Heart right ventricle (tissue), 16 donors: ENCODE data around the gene SRPRB. TPM values are rescaled to one million over a fixed set of nuclear protein-coding genes. Genes with fewer than 3 reads are reported as not detected.

ENCODE experiments used
- ATAC-seq, 8 donors: fragments of 200-7000 bp; cut with Tn5 transposase; one replicate each; pipeline ENCODE4 v1.9.1; 2020; ENCODE audit warnings: mild to moderate bottlenecking in 8 of 8, moderate library complexity in 8 of 8, moderate number of reproducible peaks in 1 of 8
- DNase-seq, 2 donors: peaks; one replicate each; pipeline ENCODE4 v3.0.0-alpha.2; 2020
- H3K27ac ChIP-seq, 10 donors: fragments of 200-600 bp; sonication (generic) in 2 of 10; one replicate each; pipeline versions ENCODE4 v1.5.0 to v1.8.0; 2020 to 2022; ENCODE audit warnings: mild to moderate bottlenecking in 3 of 10
- H3K27me3 ChIP-seq, 7 donors: fragments of 200-600 bp; one replicate each; pipeline ENCODE4 v1.8.0; 2021 to 2022; ENCODE audit warnings: mild to moderate bottlenecking in 2 of 7
- H3K36me3 ChIP-seq, 9 donors: fragments of 200-600 bp; sonication (generic) in 1 of 9; one replicate each; pipeline versions ENCODE4 v1.5.0 to v1.8.0; 2020 to 2022; ENCODE audit warnings: mild to moderate bottlenecking in 2 of 9
- H3K4me1 ChIP-seq, 9 donors: fragments of 200-600 bp; sonication (generic) in 1 of 9; one replicate each; pipeline versions ENCODE4 v1.5.0 to v1.8.0; 2020 to 2022; ENCODE audit warnings: mild to moderate bottlenecking in 4 of 9
- H3K4me3 ChIP-seq, 10 donors: fragments of 200-600 bp; sonication (generic) in 2 of 10; one replicate each; pipeline versions ENCODE4 v1.5.0 to v1.8.0; 2020 to 2022; ENCODE audit warnings: mild to moderate bottlenecking in 7 of 10, moderate library complexity in 2 of 10
- H3K9me3 ChIP-seq, 11 donors: fragments of 200-600 bp in 10 of 11; sonication (generic) in 2 of 11; one replicate each; pipeline versions ENCODE4 v1.5.0 to v1.8.0; 2013 to 2022; ENCODE audit warnings: mild to moderate bottlenecking in 2 of 11, control low read depth in 1 of 11, moderate library complexity in 1 of 11
- CTCF ChIP-seq, 9 donors: fragments of 200-600 bp; sonication (generic) in 2 of 9; IDR thresholded peaks; one replicate each; pipeline versions ENCODE4 v1.5.0 to v1.8.0; 2021 to 2022; ENCODE audit warnings: antibody characterized with exemption in 9 of 9, mild to moderate bottlenecking in 5 of 9, moderate library complexity in 1 of 9
- WGBS, 2 donors: extraction: QIAGEN DNeasy Blood & Tissue Kit; methylation state at CpG; one replicate each; pipeline ENCODE4 v1.1.7; 2013; ENCODE audit warnings: inconsistent platforms in 1 of 2; 5-methylcytosine and 5-hydroxymethylcytosine counted together
- intact Hi-C, 10 donors: fragments of 100-400 bp; cut with DNase I; formaldehyde crosslinking; loops; one replicate each; pipeline versions ENCODE4 v1.11.1 to v1.14.2; 2022
- polyA plus RNA-seq, 2 donors: library from polyadenylated mRNA; stranded (reverse); fragments of 200-250 nt; gene quantifications; one replicate each; pipeline ENCODE4 v1.2.3, GENCODE V29; 2013
- total RNA-seq, 10 donors: library from RNA; stranded (reverse); fragmentation: NEBNext Ultra II Directional in 3 of 10; extraction: Animal tissue kit (Norgen Biotek cat#: 25700) in 3 of 10; gene quantifications; one replicate each; pipeline versions ENCODE4 v1.2.1 to v1.2.4, GENCODE V29; 2021 to 2023
- donor health status: Arrhythmogenic right ventricular cardiomyopathy.
- donor health status: ischemic (EF 13 %, LVEDD 7.1; RV severe dilation, severe dysfunction).
- donor health status: healthy with polysubstance abuse.
- donor health status: DM: no; HTN: yes; CAD: no.
- donor health status: DM: no; HTN: no; CAD: no.
- donor health status: ischemic (EF 25% LVEDD 6.9; RV normal size, moderate dysfunction).
- donor health status: ischemic (EF 25% LVEDD 5.7; RV mildly dilated, moderate dysfunction).
- donor health status: healthy.
- donor health status: DM: yes; HTN: yes; CAD: no.
- donor health status: Ischemic cardiomyopathy.
- donor health status: ischemic (EF 35%, LVEDD 5.7; RV mildly dilated, moderate dysfunction).
- donor health status: nonischemic (EF 11% LVEDD 7.7; RV severe dilation, severe dysfunction).
- donor health status: DM: yes; HTN: yes; CAD: no.
- donor health status: PGD.
- donor health status: ischemic (EF 29% LVEDD 5.4; RV normal size, mild dysfunction).
- donor health status: nonischemic (EF 23%, LVEDD 6.1; RV moderate dilation, normal function).

Gene SRPRB
- total and polyA plus RNA-seq, 12 donors: 12.1 to 46.2 (median 27.0) TPM

- H3K36me3 ChIP-seq: peaks cover 0 to 68% (median 12%) of the 10 kb centered on the region in 9 donors
- ATAC-seq: no peak
- DNase-seq: no peak
- H3K4me1 ChIP-seq: peaks cover 0 to 29% (median 9%) of the 10 kb centered on the region in 9 donors
- 88 to 90% methylated on average over 8 of the region's 8 CpGs for WGBS, 2 donors
- no peaks in the 10 kb centered on the region for H3K27me3 ChIP-seq
- intact Hi-C loops: loop anchor here in 6 of 10 donors (5.0 to 10.0 kb wide), 4 partner anchors 67 to 1098 kb away; partner anchors contain the start of gene RAB6B (in 4 of the 6)
- H3K9me3 ChIP-seq: no peaks in the 10 kb centered on the region
- H3K4me3 ChIP-seq: no peak overlapping the region
- no peak for TF ChIP-seq CTCF (IDR thresholded peaks at IDR 0.05)
- H3K27ac ChIP-seq: no peak overlapping the region
Observed at GRCh38 chr3:133824961-133825485, 19.4 kb downstream of the SRPRB start.

- H3K36me3 ChIP-seq: peaks cover 0 to 57% (median under 1%) of the 10 kb centered on the region in 9 donors
Observed at GRCh38 chr3:133825969-133826727, 20.5 kb downstream of the SRPRB start.

GRCh38 chr3:133827136-133827535, 21.5 kb downstream of the SRPRB start:
- no peak overlapping the region for H3K4me3 ChIP-seq
- intact Hi-C loops: loop anchor here in 3 of 10 donors (5.0 to 10.0 kb wide), 2 partner anchors 70 to 408 kb away; partner anchors contain the start of gene RAB6B (in 2 of the 3)
- DNase-seq (no peak), ATAC-seq (no peak)
- no peak for TF ChIP-seq CTCF (IDR thresholded peaks at IDR 0.05)
- peaks cover 0 to 53% (median 0%) of the 10 kb centered on the region in 9 donors for H3K36me3 ChIP-seq
- H3K9me3 ChIP-seq: no peaks in the 10 kb centered on the region
- 53 to 63% methylated on average over 1 of the region's 1 CpG for WGBS, 2 donors
- no peak overlapping the region for H3K27ac ChIP-seq
- peaks cover 0 to 25% (median 11%) of the 10 kb centered on the region in 9 donors for H3K4me1 ChIP-seq
- H3K27me3 ChIP-seq: no peaks in the 10 kb centered on the region

More at GRCh38 chr3:133825969-133826727, 20.5 kb downstream of the SRPRB start:
- peaks cover 0 to 34% (median 14%) of the 10 kb centered on the region in 9 donors for H3K4me1 ChIP-seq
- 89 to 91% methylated on average over 12 of the region's 12 CpGs for WGBS, 2 donors
- H3K4me3 ChIP-seq: no peak overlapping the region
- intact Hi-C loops: loop anchor here in 3 of 10 donors (5.0 to 10.0 kb wide), 2 partner anchors 71 to 409 kb away; partner anchors contain the start of gene RAB6B (in 2 of the 3)
- TF ChIP-seq CTCF (IDR thresholded peaks at IDR 0.05): no peak
- DNase-seq (no peak), ATAC-seq (no peak)
- H3K9me3 ChIP-seq: no peaks in the 10 kb centered on the region
- no peak overlapping the region for H3K27ac ChIP-seq
- no peaks in the 10 kb centered on the region for H3K27me3 ChIP-seq

- Histone ChIP-seq H3K27me3 (no peaks in the 10 kb centered on the region), H3K9me3 (no peaks in the 10 kb centered on the region), H3K36me3 (peaks cover 0 to 50% (median 0%) of the 10 kb centered on the region in 9 donors), H3K4me1 (peaks cover 0 to 22% (median 11%) of the 10 kb centered on the region in 9 donors), H3K4me3 (no peak overlapping the region), H3K27ac (no peak overlapping the region)
- intact Hi-C loops: loop anchor here in 3 of 10 donors (5.0 to 10.0 kb wide), 2 partner anchors 70 to 407 kb away; partner anchors contain the start of gene RAB6B (in 2 of the 3)
- WGBS, 2 donors: 93 to 96% methylated on average over 4 of the region's 4 CpGs
- DNase-seq (no peak), ATAC-seq (no peak)
- TF ChIP-seq CTCF (IDR thresholded peaks at IDR 0.05): no peak
Observed at GRCh38 chr3:133827684-133828083, 22.1 kb downstream of the SRPRB start.
